ENCODE results near the gene GALNT16.
A peak's percentile ranks its signal among the peaks of the same experiment; 100 is the strongest.
"Not testable (repeated sequence)": the region's sequence is repeated elsewhere in the genome, so short reads cannot be mapped to it uniquely, and the experiment has no call there.

The GALNT16 gene

DNA sequence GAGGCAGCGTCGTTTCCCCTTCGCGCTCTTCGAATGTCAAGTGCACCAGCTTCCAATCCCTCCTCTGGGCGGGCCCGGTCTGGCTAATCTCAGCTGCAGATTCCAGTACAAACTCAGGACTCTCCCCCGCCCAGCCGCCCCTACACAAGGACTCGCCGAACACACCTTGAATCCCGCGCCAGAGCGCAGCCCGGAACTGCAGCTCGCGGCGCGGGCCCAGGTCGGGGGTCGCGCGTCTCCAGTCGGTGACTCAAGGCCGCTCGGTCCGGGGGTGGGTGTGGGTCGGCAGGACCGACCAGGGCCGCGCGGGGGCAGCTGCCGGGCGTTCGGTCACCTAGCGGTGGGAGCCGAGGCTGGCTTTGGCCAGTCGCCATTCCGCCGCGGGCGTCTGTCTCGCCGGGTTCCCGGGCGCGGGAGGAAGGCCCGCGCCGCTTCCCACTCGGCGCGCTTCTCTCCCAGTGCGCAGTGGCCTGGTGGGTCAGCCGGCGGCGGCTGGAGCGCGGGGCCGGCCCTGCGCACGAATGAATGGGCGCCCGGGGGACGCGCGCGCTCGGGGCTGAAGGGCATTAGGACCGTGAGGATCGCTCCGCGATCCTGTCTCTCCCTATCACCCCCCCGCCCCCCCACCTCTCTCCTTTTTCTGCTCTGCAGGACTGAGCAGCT, at the start of gene GALNT16:
GALNT16 (plus strand) TSS at position 632 of the 663 bp plus-strand sequence. CDS start 133 bp downstream, outside the sequence.
- DNase-seq, result peak; percentile 37

DNA sequence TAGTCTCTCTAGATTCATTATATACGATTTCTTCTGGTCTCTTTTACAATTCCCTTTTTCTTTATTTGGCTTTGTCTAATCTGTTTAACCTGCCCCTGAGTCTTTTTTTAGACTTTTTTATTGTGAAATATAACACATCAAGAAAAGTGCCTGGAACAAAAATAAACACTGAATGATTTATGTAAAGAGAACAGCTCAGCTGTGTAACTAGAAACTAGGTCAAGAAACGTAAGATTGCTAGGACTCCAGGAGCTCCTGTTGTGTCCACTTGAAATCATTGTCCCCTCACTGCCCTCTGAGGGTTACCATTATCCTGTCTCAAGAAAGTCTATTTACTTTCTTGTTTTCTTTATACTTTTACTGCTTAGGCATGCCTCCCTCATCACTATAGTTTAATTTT, 45.6 kb upstream of the GALNT16 start:
- DNase-seq, result no peak

GRCh38 chr14:69217663-69218062, 42.3 kb upstream of the GALNT16 start:
- DNase-seq, result not testable (repeated sequence)

GRCh38 chr14:69224946-69225345, 35.0 kb upstream of the GALNT16 start:
- DNase-seq, result no peak

DNA sequence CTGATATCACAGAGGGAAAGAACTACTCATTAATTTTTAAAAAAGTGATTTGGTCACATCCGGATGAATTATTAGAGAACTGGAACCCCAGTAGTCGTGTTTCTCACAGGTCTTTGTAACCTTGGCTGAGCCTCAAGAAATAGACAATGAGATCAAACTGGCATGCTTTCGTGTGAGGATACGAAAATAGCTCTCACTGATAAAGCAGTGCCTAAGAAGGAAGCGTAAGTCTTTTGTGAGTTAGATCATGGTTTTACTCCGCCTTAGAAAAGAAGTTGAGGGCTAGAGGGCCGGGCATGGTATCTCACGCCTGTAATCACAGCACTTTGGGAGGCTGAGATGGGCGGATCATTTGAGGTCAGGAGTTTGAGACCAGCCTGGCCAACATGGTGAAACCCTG, 33.8 kb upstream of the GALNT16 start:
- DNase-seq, result no peak

DNA sequence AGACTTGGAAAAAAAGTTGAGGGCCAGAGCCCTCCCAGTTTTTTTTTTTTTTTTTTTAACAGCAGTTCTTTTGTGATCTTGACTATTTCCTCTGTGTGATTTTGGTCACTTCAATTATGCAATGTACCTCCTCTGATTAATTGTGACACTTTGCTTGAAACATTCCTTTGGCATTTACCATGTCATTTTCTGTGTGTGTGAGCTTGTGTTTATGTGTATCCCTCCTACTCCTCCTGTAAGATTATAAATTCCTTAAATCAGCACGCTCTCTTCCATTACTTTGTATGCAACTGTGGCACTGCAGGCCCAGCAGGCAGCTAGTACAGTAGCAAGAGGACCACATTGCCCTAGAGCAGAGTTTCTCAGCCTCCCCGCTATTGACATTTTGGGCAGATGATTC, 33.2 kb upstream of the GALNT16 start:
- DNase-seq, result no peak

DNA sequence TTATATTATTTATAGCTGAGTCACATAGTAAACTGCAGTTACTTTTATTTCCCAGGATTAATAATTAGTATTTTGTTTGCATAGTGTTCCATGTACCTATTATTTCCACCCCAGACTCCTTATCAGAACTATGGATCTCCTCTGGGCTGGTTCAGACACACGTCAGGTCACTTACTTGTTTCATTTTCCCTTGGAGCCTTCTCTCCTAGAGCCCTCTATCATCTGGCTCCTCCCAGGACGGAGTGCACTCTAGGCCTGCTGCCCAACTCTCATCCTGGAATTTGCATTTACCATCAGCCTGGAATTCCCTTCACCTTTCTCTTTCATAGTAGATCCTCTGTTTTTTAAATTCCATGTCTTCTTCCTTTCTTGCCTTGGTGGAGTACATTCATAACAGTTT, 28.5 kb upstream of the GALNT16 start:
- no peak for DNase-seq

- no peak for DNase-seq
Observed at GRCh38 chr14:69232388-69232787, 27.6 kb upstream of the GALNT16 start.

- no peak for DNase-seq
Observed at GRCh38 chr14:69234106-69234505, 25.9 kb upstream of the GALNT16 start.

DNA sequence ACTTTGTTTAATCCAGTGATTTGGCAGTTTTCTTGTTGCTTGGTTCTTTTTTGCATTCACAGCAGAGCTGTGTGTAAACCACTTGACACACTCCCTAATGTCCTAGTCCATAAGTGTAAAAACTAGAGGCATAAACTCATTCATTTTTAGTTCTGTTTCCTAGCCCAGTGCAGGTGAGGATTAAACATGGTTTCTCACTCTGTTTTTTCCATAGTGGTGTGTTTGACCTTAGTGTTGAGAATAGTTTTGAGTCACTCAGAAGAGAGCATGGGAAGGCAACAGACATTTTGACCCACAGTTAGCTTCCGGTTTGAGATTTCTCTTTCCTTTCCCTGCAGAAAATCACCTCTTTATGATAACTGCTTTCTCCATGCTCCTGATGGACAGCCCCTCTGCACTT, 24.2 kb upstream of the GALNT16 start:
- no peak for DNase-seq

DNA sequence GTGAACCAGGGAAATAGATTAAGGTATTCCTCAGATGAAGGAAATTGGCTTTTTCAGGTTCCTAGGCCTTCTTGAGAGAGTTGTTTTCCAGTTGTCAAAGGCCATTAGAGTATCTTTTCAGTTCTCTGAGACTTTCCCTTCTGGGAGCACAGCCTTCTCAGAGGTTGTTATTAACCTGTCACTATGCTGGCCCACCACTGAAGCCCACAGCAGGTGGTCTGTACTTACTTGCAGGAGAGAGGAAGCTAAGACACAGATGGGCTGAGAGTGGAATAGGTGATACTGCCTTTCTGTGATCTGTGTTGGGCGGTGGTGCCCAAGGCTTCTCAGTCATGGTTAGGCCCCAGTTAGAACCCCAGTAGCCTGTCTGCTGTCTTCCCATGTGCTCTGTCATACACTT, 22.8 kb upstream of the GALNT16 start:
- DNase-seq, result no peak

- no peak for DNase-seq
Observed at GRCh38 chr14:69237584-69237983, 22.4 kb upstream of the GALNT16 start.

DNA sequence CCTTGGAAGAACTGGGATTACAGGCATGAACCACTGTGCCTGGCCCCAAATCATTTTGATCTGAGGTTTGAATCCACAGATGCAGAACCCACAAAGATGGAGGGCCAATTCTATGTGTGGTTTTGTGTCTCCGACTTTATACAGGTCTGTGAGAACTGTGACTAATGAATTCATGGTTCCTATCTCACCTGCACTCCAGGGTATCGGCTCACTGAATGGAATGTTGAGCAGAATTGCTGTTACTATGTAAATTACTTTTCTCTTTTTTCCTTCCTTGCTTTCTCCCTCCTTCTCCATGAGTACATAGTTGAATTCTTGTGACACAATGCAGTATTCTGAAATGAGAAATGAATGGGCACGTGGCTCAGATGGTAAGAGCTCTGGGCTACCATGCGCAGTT, 21.1 kb upstream of the GALNT16 start:
- DNase-seq, result no peak

GRCh38 chr14:69240527-69241173, 19.3 kb upstream of the GALNT16 start:
- no peak for DNase-seq

DNA sequence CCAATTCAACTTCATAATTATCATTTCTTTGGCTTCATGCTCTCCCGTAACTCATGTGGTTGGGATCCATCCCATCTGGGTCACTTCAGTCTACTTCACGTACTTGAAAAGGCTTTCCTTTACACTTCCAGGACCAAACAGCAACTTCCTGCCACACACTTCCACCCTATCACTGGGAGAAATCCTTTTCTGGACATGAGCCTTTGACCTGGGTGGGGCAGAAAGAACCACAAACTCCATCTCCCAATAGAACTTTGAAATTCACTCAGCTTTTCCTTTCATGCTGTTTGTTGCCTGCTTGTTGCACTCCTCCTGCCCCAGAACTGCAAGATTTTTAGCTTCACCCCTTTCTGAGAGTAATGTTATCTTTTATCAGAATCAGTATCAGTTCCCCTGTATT, 18.4 kb upstream of the GALNT16 start:
- DNase-seq, result no peak

- peak; percentile 69 for DNase-seq
Observed at GRCh38 chr14:69242311-69243224, 17.4 kb upstream of the GALNT16 start.

GRCh38 chr14:69244946-69245345, 15.0 kb upstream of the GALNT16 start:
- no peak for DNase-seq

DNA sequence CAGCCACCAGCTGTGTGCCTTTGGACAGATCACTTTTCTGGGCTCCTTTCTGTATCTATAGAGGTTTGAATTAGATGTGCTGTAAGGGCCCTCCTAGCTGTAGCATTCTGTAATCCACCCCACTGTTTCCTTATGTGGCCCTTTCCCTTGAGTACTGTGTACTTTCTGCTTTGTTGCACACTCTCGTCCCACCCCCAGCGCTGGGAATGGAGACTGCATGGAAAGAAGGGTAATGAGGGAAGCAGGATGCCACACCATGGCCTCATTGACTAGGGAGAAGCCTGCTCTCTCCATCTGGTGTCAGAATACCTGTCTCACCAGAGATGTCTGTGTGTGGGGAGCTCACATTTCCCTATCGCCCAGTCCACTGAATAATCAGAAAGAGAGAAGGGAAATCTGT, 13.6 kb upstream of the GALNT16 start:
- DNase-seq, result no peak

- no peak for DNase-seq
Observed at GRCh38 chr14:69247676-69248440, 12.1 kb upstream of the GALNT16 start.

GRCh38 chr14:69249603-69250002, 10.4 kb upstream of the GALNT16 start:
- no peak for DNase-seq

DNA sequence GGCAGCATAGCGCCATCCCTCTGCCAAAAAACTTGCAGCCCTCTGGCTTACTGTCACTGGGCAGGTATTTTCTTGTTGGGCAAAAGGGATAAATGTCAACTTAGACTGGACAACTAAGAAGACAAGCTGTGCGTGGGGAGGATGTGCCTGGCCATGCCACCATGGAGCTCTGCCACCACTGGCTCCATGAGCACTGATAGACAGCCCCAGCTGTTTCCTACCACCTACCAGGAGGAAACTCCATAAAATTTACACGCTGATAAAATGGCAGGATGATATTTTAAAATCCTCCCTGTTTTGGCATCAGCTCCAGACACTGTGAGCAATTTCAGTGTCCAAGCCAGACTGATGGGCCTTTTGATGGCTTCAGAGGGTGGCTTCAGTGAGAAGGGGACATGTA, 7.1 kb upstream of the GALNT16 start:
- DNase-seq, result no peak

GRCh38 chr14:69259168-69259526, 811 bp upstream of the GALNT16 start:
- DNase-seq, result no peak
